GM19043 (cell line): ENCODE results near the gene XXYLT1.

ENCODE experiments used
- ATAC-seq: cut with Tn5 transposase; IDR thresholded peaks from one replicate; pipeline ENCODE4 v1.9.1; 2021; ENCODE audit warnings: low read depth; ENCODE audit not compliant: unreplicated experiment

XXYLT1 gene

DNA sequence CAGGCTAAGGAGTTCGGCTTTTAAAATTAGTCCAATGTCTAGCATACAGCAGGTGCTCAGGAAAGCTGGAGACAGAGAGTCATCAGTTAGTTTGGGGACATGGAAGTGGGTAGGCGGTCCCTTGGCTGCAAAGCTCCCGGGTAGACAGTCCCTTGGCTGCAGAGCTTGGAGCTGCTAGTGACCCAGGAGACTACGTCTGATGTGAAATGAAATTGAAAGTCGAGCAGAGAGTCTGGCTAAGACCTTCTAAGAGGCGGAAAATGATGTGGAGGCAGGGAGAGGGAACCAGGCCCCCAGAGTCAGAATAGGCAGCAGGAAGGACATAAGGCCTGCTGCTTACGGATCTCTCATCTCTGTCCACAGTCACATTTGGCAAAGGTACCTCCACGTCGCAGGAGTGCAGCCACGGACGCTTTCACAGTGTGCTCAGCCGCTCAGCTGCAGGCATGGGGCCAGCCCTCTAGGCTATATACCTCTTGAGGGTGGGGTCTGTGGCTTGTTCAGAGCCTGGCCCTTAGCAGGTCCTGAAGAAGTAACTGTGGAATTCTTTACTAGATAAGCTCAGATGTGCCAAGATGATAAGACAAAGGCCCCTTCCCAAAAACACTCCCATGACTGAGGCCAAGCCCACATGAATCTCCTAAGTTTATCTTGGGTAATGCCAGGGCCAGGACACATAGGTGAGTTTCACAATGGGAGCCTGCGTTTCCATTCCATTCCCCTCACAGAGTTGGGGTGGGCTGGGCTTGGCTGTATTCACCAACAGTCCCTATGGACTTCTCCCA, 131.7 kb downstream of the XXYLT1 start:
- ATAC-seq = no peak

DNA sequence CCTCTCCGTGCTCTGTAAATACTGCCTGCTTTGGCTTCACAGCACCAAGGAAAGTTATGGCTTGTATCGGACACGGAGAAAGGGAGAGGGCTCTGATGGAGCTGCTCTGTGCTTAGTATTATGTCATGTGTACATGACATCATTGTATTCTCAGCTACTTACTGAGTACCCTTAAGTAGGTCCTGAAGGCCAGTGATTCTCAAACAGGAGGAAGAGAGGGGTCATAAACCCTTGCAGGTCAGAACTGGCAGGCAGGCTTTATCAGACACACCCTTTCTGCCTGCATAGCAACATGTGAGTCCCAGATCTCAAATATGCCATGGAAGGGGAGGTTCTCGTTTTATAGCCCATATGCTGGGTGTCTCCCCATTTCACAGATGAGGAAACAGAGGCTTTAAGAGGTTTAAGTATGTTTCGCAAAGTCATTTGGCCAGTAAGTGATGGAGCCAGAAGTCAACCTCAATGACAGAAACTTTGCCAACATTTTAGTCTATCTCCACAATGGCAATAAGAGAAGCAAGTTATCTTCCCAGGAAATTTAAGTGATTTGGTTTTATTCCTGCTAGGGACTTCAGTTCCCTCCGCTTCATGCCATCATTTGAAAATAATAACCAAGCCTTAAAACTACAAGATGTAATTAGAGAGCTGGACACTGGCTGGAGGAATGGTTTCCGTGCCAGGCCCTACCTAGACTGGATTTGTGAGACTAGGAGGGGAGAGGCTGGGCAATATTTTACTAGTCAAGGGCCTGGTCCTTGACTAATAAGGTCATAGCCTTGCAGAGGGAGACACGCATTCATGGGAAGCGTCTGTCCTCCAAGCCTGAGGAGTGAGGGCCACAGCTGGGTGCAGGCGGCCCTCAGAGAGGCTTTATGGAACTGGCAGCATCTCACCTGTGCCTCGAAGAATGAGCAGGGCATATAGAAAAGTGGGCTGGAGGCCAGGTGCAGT, 133.0 kb downstream of the XXYLT1 start:
- ATAC-seq = no peak

- no peak for ATAC-seq
These were observed 135.0 kb downstream of the XXYLT1 start for GRCh38 chr3:195135917-195136316.

- ATAC-seq = no peak
These were observed 136.5 kb downstream of the XXYLT1 start for GRCh38 chr3:195134431-195134830.

GRCh38 chr3:195133462-195133861, 137.5 kb downstream of the XXYLT1 start:
- ATAC-seq = no peak

- no peak for ATAC-seq
These were observed 137.9 kb downstream of the XXYLT1 start for GRCh38 chr3:195133013-195133412.

DNA sequence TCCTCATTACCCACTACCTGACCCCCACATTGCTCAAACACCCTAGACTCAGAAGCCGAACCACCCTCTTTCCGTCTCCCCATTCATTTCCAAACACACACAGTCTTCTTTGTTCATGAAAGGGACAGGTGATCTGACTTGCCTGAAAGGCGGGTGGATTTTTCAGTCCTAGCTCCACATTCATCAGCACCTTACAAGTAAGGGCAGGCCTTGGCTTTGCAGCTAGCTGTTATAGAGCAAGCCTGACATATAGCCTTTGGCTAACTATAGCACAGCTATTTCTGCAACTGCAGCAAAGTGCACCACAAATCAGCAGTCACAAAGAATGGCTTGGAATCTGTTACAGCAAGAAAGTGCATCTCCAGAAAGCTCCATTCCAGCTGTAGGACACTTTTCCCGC, 139.8 kb downstream of the XXYLT1 start:
- ATAC-seq = no peak

- ATAC-seq = peak; percentile 93
These were observed 141.1 kb downstream of the XXYLT1 start for GRCh38 chr3:195129644-195130492.

GRCh38 chr3:195129072-195129643, 141.8 kb downstream of the XXYLT1 start:
- peak; percentile 2 for ATAC-seq

DNA sequence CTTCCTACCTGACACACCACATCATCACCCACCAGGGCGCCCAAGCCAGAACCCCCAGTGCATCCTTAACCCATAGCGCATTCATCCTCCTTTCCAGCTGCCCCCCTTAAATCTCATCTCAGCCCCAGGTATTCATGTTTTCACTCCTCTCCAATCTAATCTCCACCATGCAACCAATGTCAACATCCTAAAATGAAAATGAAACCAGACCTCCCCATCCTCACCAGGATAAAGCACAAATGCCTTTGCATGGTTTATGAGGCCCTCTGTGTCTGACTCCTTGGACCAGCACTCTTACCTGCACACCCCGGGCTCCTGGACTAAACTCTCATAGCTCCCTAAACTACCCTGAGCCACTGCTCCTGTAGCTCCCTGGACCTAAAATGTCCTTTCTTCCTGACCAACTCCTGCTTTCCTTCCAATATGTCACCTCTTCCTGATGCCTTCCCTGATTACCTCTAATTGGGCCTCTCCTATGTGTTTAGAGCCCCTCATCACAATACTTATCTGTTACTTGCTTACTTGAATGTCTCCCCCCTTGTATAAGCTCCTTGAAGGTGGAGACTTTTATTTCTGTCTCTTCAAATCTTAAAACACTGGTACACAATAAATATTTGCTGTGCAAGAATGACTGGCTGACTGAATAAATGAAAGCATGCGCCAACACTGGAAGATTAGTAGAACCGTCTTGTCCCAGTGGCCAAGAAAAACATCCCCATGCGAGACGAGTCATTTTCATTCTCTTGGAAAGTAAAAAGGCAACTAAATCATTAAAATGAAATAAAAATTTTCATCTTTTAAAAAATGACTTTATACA, 142.5 kb downstream of the XXYLT1 start:
- no peak for ATAC-seq

DNA sequence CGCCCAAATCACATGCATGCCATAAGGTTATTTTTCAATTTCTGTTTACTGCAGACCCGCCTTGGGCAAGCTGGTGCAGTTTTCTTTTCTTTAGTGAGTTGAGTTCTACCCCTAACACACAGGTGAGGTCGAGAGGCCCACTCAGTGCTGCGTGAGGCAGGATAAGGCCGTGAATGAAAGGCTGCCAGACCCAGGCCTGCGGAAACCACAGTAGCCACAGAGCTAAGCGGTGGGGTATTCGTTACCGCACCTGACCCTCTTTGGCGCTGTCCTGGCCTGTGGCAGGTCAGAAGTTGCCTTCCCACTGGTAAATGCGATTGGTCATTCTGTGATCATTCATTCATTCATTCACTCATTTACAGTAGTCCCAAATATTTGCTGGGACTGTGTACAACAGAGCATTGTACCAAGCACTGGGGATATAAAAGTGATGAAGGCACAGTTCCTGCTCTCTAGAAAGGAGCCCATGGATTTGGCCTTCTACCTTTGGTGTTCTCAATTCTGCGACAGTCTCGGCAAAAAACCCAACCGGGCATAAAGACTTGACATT, 144.8 kb downstream of the XXYLT1 start:
- ATAC-seq = no peak

GRCh38 chr3:195125646-195126045, 145.3 kb downstream of the XXYLT1 start:
- no peak for ATAC-seq

- ATAC-seq = no peak
These were observed 146.5 kb downstream of the XXYLT1 start for GRCh38 chr3:195124378-195124992.

DNA sequence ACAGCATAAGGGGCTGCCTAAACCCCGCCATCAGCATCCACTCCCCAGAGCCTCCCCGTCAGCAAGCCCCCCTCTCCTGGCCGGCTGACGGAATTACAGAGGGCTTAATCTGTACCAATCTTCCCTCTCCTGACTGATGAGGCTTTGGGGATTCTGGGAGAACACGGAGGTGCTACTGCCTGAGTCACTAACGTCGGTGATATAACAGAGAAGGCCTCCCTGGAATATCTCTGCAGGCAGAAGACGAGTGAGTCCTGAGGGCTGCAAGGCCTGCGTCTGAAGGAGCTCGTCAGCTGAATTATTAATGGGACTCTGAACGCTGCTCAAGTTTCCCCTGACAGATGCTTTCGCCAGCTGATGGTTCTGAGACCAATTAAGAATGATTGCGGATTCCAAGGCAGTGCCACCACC, 147.7 kb downstream of the XXYLT1 start:
- no peak for ATAC-seq

- no peak for ATAC-seq
These were observed 148.7 kb downstream of the XXYLT1 start for GRCh38 chr3:195122261-195122660.

- ATAC-seq = no peak
These were observed 150.7 kb downstream of the XXYLT1 start for GRCh38 chr3:195120267-195120601.

- no peak for ATAC-seq
These were observed 151.3 kb downstream of the XXYLT1 start for GRCh38 chr3:195119461-195120266.

GRCh38 chr3:195118671-195119070, 152.3 kb downstream of the XXYLT1 start:
- ATAC-seq = no peak
